Liver (tissue), 9 donors: ENCODE measurements around the gene TSPAN7. TPM values are rescaled to one million over a fixed set of nuclear protein-coding genes. Genes with fewer than 3 reads are reported as not detected.

ENCODE experiments used
- DNase-seq: peaks from one replicate; pipeline ENCODE4 v3.0.0-alpha.2; 2017; ENCODE audit warnings: low spot score
- H3K27ac ChIP-seq, 2 donors: one replicate each; pipeline ENCODE4 v1.7.0; 2013; ENCODE audit warnings: inconsistent platforms in 2 of 2, low read length in 2 of 2, control low read depth in 1 of 2, low read depth in 1 of 2, mild to moderate bottlenecking in 1 of 2
- H3K27me3 ChIP-seq, 4 donors: one replicate each; pipeline versions ENCODE4 v1.6.1 to v1.7.0; 2013; ENCODE audit warnings: low read length in 3 of 4, inconsistent platforms in 1 of 4, mild to moderate bottlenecking in 1 of 4, moderate library complexity in 1 of 4; ENCODE audit not compliant: control insufficient read depth in 4 of 4, insufficient read depth in 4 of 4
- H3K36me3 ChIP-seq, 4 donors: one replicate each; pipeline versions ENCODE4 v1.6.1 to v1.7.0; 2013; ENCODE audit warnings: low read length in 3 of 4, mild to moderate bottlenecking in 3 of 4, low read depth in 1 of 4, moderate library complexity in 1 of 4; ENCODE audit not compliant: control insufficient read depth in 4 of 4, insufficient read depth in 3 of 4
- H3K4me1 ChIP-seq, 4 donors: one replicate each; pipeline versions ENCODE4 v1.6.1 to v1.7.0; 2013; ENCODE audit warnings: low read length in 3 of 4, mild to moderate bottlenecking in 3 of 4, moderate library complexity in 1 of 4; ENCODE audit not compliant: control insufficient read depth in 4 of 4, insufficient read depth in 4 of 4
- H3K4me3 ChIP-seq, 3 donors: one replicate each; pipeline versions ENCODE4 v1.6.1 to v1.7.0; 2013; ENCODE audit warnings: low read length in 3 of 3, control low read depth in 1 of 3, low read depth in 1 of 3, mild to moderate bottlenecking in 1 of 3
- H3K9ac ChIP-seq, 2 donors: one replicate each; pipeline ENCODE4 v1.7.0; 2013; ENCODE audit warnings: low read length in 2 of 2, mild to moderate bottlenecking in 2 of 2, moderate library complexity in 2 of 2, control low read depth in 1 of 2, low read depth in 1 of 2
- H3K9me3 ChIP-seq, 4 donors: one replicate each; pipeline versions ENCODE4 v1.6.1 to v1.7.0; 2013; ENCODE audit warnings: low read length in 3 of 4; ENCODE audit not compliant: control insufficient read depth in 4 of 4
- CTCF ChIP-seq: fragments of 150-350 bp; IDR thresholded peaks from 2 replicates; pipeline ENCODE4 v1.5.1; 2017; ENCODE audit warnings: improper control_type of control experiment, low read depth, low read length; ENCODE audit not compliant: missing input control
- EGR1 ChIP-seq, 2 donors: IDR thresholded peaks; 2 replicates each; pipeline ENCODE4 v1.6.1; 2016 to 2018; ENCODE audit warnings: antibody characterized with exemption in 2 of 2, low read depth in 2 of 2
- FOXA1 ChIP-seq: IDR thresholded peaks from 2 replicates; pipeline ENCODE4 v1.6.1; 2016; ENCODE audit warnings: antibody characterized with exemption
- FOXA2 ChIP-seq: IDR thresholded peaks from 2 replicates; pipeline ENCODE4 v1.6.1; 2016; ENCODE audit warnings: antibody characterized with exemption
- GABPA ChIP-seq, 2 donors: IDR thresholded peaks in 1 of 2; conservative IDR thresholded peaks in 1 of 2; 2 replicates each; pipeline ENCODE4 v1.6.1; 2016; ENCODE audit warnings: antibody characterized with exemption in 2 of 2, mild to moderate bottlenecking in 1 of 2, moderate library complexity in 1 of 2
- HNF4A ChIP-seq, 2 donors: conservative IDR thresholded peaks; 2 replicates each; pipeline ENCODE4 v1.6.1; 2016; ENCODE audit warnings: antibody characterized with exemption in 2 of 2, mild to moderate bottlenecking in 2 of 2
- HNF4G ChIP-seq: IDR thresholded peaks from 2 replicates; pipeline ENCODE4 v1.6.1; 2016; ENCODE audit warnings: antibody characterized with exemption
- JUND ChIP-seq, 2 donors: IDR thresholded peaks; 2 replicates each; pipeline ENCODE4 v1.6.1; 2016; ENCODE audit warnings: antibody characterized with exemption in 2 of 2
- MAX ChIP-seq: IDR thresholded peaks from 2 replicates; pipeline ENCODE4 v1.6.1; 2016; ENCODE audit warnings: antibody characterized with exemption
- NR2F2 ChIP-seq: IDR thresholded peaks from 2 replicates; pipeline ENCODE4 v1.6.1; 2016; ENCODE audit warnings: antibody characterized with exemption
- RAD21 ChIP-seq, 2 donors: IDR thresholded peaks; 2 replicates each; pipeline ENCODE4 v1.6.1; 2016; ENCODE audit warnings: antibody characterized with exemption in 2 of 2, mild to moderate bottlenecking in 2 of 2
- REST ChIP-seq: IDR thresholded peaks from 2 replicates; pipeline ENCODE4 v1.6.1; 2016; ENCODE audit warnings: antibody characterized with exemption, mild to moderate bottlenecking
- RXRA ChIP-seq, 2 donors: IDR thresholded peaks; 2 replicates each; pipeline ENCODE4 v1.6.1; 2017 to 2018; ENCODE audit warnings: antibody characterized with exemption in 2 of 2, mild to moderate bottlenecking in 1 of 2
- SP1 ChIP-seq: IDR thresholded peaks from 2 replicates; pipeline ENCODE4 v1.6.1; 2018; ENCODE audit warnings: antibody characterized with exemption, mild to moderate bottlenecking
- TAF1 ChIP-seq: conservative IDR thresholded peaks from 2 replicates; pipeline ENCODE4 v1.6.1; 2016; ENCODE audit warnings: antibody characterized with exemption, mild to moderate bottlenecking
- ZBTB33 ChIP-seq: IDR thresholded peaks from 2 replicates; pipeline ENCODE4 v1.6.1; 2016; ENCODE audit warnings: antibody characterized with exemption
- WGBS: extraction: QIAGEN DNeasy Blood & Tissue Kit; methylation state at CpG from one replicate; pipeline ENCODE4 v1.1.7; 2013; 5-methylcytosine and 5-hydroxymethylcytosine counted together
- polyA plus RNA-seq, 2 donors: library from polyadenylated mRNA; stranded (reverse) in 1 of 2; unstranded in 1 of 2; fragments of 200-250 nt in 1 of 2; fragments of >200 nt in 1 of 2; fragmentation: Nextera tagmentation in 1 of 2; extraction: Ambion mirVana in 1 of 2; gene quantifications; one replicate each; pipeline versions ENCODE4 v1.2.1 to v1.2.3, GENCODE V29; 2013 to 2015
- total RNA-seq, 2 donors: library from RNA; depleted of rRNA; stranded (reverse); fragments of >200 nt; gene quantifications; one replicate each; pipeline ENCODE4 v1.2.3, GENCODE V29; 2014
- donor health status: healthy.
- donor health status: healthy.
- donor health status: healthy.
- donor health status: healthy.
- donor health status: healthy.

Gene TSPAN7
- total and polyA plus RNA-seq, 4 donors: 10.1 to 26.2 (median 17.6) TPM

GRCh38 chrX:38726612-38727011 lies 165.3 kb downstream of the TSPAN7 start:
- Histone ChIP-seq H3K9ac (no peak overlapping the region), H3K27me3 (peaks cover 0 to 2% (median 0%) of the 10 kb centered on the region in 4 donors), H3K27ac (no peak overlapping the region), H3K36me3 (no peaks in the 10 kb centered on the region), H3K4me3 (no peak overlapping the region), H3K4me1 (no peaks in the 10 kb centered on the region), H3K9me3 (no peaks in the 10 kb centered on the region)
- DNase-seq: no peak
- WGBS: 56% methylated on average over 2 of the region's 2 CpGs
- TF ChIP-seq EGR1 (IDR thresholded peaks at IDR 0.05; ENCODE audit: low read depth in 2 of 2) (no peak), GABPA (IDR thresholded peaks at IDR 0.05 in 1 of 2, conservative IDR thresholded peaks at IDR 0.05 in 1 of 2) (no peak), FOXA2 (no peak), JUND (IDR thresholded peaks at IDR 0.05) (no peak), MAX (no peak), SP1 (no peak), NR2F2 (no peak), RAD21 (IDR thresholded peaks at IDR 0.05) (no peak), FOXA1 (no peak), RXRA (IDR thresholded peaks at IDR 0.05) (no peak), CTCF (no peak), REST (no peak)

- Histone ChIP-seq H3K27me3 (peaks cover 0 to 2% (median 0%) of the 10 kb centered on the region in 4 donors), H3K9ac (no peak overlapping the region), H3K9me3 (no peaks in the 10 kb centered on the region), H3K36me3 (no peaks in the 10 kb centered on the region), H3K27ac (no peak overlapping the region), H3K4me1 (no peaks in the 10 kb centered on the region), H3K4me3 (no peak overlapping the region)
- 64% methylated on average over 3 of the region's 3 CpGs for WGBS
- TF ChIP-seq SP1 (no peak), GABPA (IDR thresholded peaks at IDR 0.05 in 1 of 2, conservative IDR thresholded peaks at IDR 0.05 in 1 of 2) (no peak), HNF4A (conservative IDR thresholded peaks at IDR 0.05) (no peak), TAF1 (no peak), JUND (IDR thresholded peaks at IDR 0.05) (no peak), ZBTB33 (no peak), HNF4G (no peak), MAX (no peak)
- no peak for DNase-seq
Measured at GRCh38 chrX:38727668-38728067, 166.3 kb downstream of the TSPAN7 start.
